Kidney (tissue), 14 donors: ENCODE measurements around the gene CXADR. TPM values are rescaled to one million over a fixed set of nuclear protein-coding genes. Genes with fewer than 3 reads are reported as not detected.

Experiments used
- DNase-seq, 5 donors: peaks; one replicate each; pipeline ENCODE4 v3.0.0-alpha.2; 2013 to 2020
- FAIRE-seq: peaks from 2 replicates; lab custom pipeline; 2012; peaks lifted over from hg19 to GRCh38; lab: Jason Lieb, UNC
- H3K27ac ChIP-seq, 2 donors: one replicate each; pipeline ENCODE4 v1.7.0; 2013; ENCODE audit warnings: low read depth in 2 of 2, low read length in 2 of 2, inconsistent platforms in 1 of 2
- H3K27me3 ChIP-seq: one replicate; pipeline ENCODE4 v1.7.1; 2013; ENCODE audit warnings: low read length, inconsistent platforms; ENCODE audit not compliant: control insufficient read depth, insufficient read depth
- H3K36me3 ChIP-seq, 3 donors: one replicate each; pipeline versions ENCODE4 v1.7.0 to v1.7.1; 2013; ENCODE audit warnings: low read length in 3 of 3, control low read depth in 1 of 3, inconsistent platforms in 1 of 3; ENCODE audit not compliant: insufficient read depth in 3 of 3, control insufficient read depth in 2 of 3
- H3K4me1 ChIP-seq, 3 donors: one replicate each; pipeline versions ENCODE4 v1.7.0 to v1.7.1; 2013; ENCODE audit warnings: low read length in 3 of 3, inconsistent platforms in 1 of 3, low read depth in 1 of 3; ENCODE audit not compliant: control insufficient read depth in 2 of 3, insufficient read depth in 2 of 3
- H3K4me3 ChIP-seq, 3 donors: one replicate each; pipeline versions ENCODE4 v1.7.0 to v1.8.1; 2013; ENCODE audit warnings: low read length in 3 of 3, control low read depth in 1 of 3, inconsistent platforms in 1 of 3
- H3K9ac ChIP-seq, 3 donors: one replicate each; pipeline versions ENCODE4 v1.7.0 to v1.7.1; 2013; ENCODE audit warnings: low read length in 3 of 3, control low read depth in 1 of 3, inconsistent platforms in 1 of 3
- H3K9me3 ChIP-seq, 3 donors: one replicate each; pipeline versions ENCODE4 v1.7.0 to v1.7.1; 2013; ENCODE audit warnings: low read length in 3 of 3, control low read depth in 1 of 3, inconsistent platforms in 1 of 3; ENCODE audit not compliant: control insufficient read depth in 2 of 3, insufficient read depth in 1 of 3
- intact Hi-C: fragments of 100-400 bp; cut with DNase I; formaldehyde crosslinking; loops from one replicate; pipeline ENCODE4 v1.11.1; 2022
- polyA plus RNA-seq: library from polyadenylated mRNA; stranded (reverse); fragments of 350-450 nt; fragmentation: Illumina TruSeq; extraction: RNeasy Lipid Tissue Mini Kit (QIAGEN cat#74804); gene quantifications from one replicate; pipeline ENCODE4 v1.2.3, GENCODE V29; 2014; ENCODE audit warnings: low read depth, low replicate concordance; ENCODE audit not compliant: insufficient read depth
- total RNA-seq: library from RNA; stranded (reverse); fragmentation: NEBNext Ultra II Directional; extraction: Animal tissue kit (Norgen Biotek cat#: 25700); gene quantifications from one replicate; pipeline ENCODE4 v1.2.1, GENCODE V29; 2021
- TF ChIP-seq, protein P1 (sequence below): IDR thresholded peaks from 3 replicates; pipeline ENCODE4 v1.5.1; 2012; ENCODE audit warnings: mild to moderate bottlenecking, moderate library complexity, borderline replicate concordance; ENCODE audit not compliant: insufficient read depth; ENCODE audit errors: extremely low read depth
- donor health status: control.
- donor health status: control.
- donor health status: control.
- donor health status: control.
- donor health status: control.
- donor health status: DM: yes; HTN: yes; CAD: no.
- donor health status: Normal renal cell carcinoma (clear cell type).

CXADR gene
- total and polyA plus RNA-seq, 2 donors from 2014 or later = 5.2 to 34.4 TPM

GRCh38 chr21:17492415-17493168 is 20.3 kb upstream of the CXADR start:
- Histone ChIP-seq H3K9ac (no peak overlapping the region), H3K36me3 (no peaks in the 10 kb centered on the region), H3K27ac (no peak overlapping the region), H3K27me3 (no peaks in the 10 kb centered on the region), H3K4me3 (no peak overlapping the region), H3K9me3 (no peaks in the 10 kb centered on the region), H3K4me1 (no peaks in the 10 kb centered on the region)
- FAIRE-seq = no peak
- DNase-seq = no peak
- TF ChIP-seq, protein P1, sequence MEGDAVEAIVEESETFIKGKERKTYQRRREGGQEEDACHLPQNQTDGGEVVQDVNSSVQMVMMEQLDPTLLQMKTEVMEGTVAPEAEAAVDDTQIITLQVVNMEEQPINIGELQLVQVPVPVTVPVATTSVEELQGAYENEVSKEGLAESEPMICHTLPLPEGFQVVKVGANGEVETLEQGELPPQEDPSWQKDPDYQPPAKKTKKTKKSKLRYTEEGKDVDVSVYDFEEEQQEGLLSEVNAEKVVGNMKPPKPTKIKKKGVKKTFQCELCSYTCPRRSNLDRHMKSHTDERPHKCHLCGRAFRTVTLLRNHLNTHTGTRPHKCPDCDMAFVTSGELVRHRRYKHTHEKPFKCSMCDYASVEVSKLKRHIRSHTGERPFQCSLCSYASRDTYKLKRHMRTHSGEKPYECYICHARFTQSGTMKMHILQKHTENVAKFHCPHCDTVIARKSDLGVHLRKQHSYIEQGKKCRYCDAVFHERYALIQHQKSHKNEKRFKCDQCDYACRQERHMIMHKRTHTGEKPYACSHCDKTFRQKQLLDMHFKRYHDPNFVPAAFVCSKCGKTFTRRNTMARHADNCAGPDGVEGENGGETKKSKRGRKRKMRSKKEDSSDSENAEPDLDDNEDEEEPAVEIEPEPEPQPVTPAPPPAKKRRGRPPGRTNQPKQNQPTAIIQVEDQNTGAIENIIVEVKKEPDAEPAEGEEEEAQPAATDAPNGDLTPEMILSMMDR = no peak
- intact Hi-C loops = no loop called here

- TF ChIP-seq, protein P1 = no peak
- DNase-seq (no peak), FAIRE-seq (no peak)
- H3K27ac ChIP-seq = no peak overlapping the region
- H3K9me3 ChIP-seq = no peaks in the 10 kb centered on the region
- H3K36me3 ChIP-seq = no peaks in the 10 kb centered on the region
- H3K9ac ChIP-seq = no peak overlapping the region
- no peaks in the 10 kb centered on the region for H3K4me1 ChIP-seq
- no peak overlapping the region for H3K4me3 ChIP-seq
- intact Hi-C loops = no loop called here
- H3K27me3 ChIP-seq = no peaks in the 10 kb centered on the region
Measured at GRCh38 chr21:17494051-17494450, 18.8 kb upstream of the CXADR start.

DNA sequence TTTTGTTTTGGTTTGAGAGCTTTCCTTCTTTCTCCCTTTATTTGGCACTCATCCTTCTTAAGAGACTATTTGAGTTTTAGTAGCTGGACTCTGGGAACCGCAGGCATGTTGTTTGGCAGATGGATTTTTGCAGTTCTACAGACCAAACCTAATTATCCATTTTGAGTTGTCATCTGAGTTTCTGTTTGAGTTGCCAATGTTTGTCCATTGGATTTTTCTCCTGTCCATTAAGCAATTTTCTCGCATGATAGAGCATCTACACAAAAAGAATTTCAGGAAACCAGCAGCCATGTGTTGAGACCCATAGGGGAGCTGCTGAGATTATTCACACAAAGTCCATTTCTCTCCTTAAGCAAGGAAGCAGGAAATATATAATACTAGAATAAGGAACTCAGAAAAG is 17.2 kb upstream of the CXADR start:
- H3K27me3 ChIP-seq = no peaks in the 10 kb centered on the region
- H3K4me3 ChIP-seq = no peak overlapping the region
- H3K4me1 ChIP-seq = no peaks in the 10 kb centered on the region
- no peak overlapping the region for H3K27ac ChIP-seq
- TF ChIP-seq, protein P1 = no peak
- no peak overlapping the region for H3K9ac ChIP-seq
- H3K36me3 ChIP-seq = no peaks in the 10 kb centered on the region
- no peaks in the 10 kb centered on the region for H3K9me3 ChIP-seq
- no peak for FAIRE-seq
- DNase-seq = no peak
- intact Hi-C loops = no loop called here
